GM21526 (cell line): ENCODE measurements around the gene BEAN1.
"Not testable (repeated sequence)": the region's sequence is repeated elsewhere in the genome, so short reads cannot be mapped to it uniquely, and the experiment has no call there.

ENCODE experiments used
- ATAC-seq: cut with Tn5 transposase; IDR thresholded peaks from one replicate; pipeline ENCODE4 v1.9.1; 2021; ENCODE audit warnings: moderate library complexity; ENCODE audit not compliant: unreplicated experiment, low FRiP score

The BEAN1 gene

DNA sequence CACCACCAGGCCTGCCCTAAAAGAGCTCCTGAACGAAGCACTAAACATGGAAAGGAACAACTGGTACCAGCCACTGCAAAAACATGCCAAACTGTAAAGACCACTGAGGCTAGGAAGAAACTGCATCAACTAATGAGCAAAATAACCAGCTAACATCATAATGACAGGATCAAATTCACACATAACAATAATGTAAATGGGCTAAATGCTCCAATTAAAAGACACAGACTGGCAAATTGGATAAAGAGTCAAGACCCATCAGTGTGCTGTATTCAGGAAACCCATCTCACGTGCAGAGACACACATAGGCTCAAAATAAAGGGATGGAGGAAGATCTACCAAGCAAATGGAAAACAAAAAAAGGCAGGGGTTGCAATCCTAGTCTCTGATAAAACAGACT is 70.8 kb downstream of the BEAN1 start:
- ATAC-seq: not testable (repeated sequence)

GRCh38 chr16:66501563-66501962 is 74.5 kb downstream of the BEAN1 start:
- not testable (repeated sequence) for ATAC-seq

DNA sequence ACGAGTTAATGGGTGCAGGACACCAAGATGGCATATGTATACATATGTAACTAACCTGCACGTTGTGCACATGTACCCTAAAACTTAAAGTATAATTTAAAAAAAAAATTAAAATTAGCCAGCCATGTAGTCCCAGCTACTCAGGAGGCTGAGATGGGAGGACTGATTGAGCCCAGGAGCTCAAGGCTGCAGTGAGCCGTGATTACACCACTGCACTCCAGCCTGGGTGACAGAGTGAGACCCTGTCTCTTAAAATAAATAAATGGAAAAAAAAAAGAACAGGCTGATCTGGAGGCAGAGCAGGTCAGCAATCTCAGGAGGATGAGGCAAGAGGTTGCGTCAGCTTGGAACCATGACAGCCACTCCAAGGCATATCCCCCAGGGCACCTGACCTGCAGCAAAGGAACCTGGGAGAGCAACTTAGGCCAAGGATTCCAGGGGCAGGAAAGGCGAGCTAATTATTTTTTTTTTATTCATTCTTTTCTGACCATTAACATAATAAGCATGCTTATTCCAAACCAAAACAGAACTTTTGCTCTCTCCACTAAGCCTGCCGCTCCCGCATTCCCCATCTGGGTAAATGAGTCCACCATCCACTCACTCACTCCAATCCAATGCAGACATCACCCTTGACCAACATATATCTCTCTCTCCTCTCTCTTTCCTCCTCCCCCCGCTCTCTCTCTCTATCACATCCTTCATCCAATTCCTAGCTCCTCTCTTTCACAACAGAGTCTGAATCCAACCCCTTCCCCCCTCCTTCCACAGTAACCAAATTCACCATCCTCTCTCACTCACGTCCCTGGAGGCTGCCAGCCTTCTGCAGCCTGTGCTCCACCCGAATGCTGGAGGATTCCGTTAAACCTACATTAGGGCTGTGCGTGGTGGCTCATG is 75.2 kb downstream of the BEAN1 start:
- no peak for ATAC-seq

GRCh38 chr16:66503030-66503429 is 75.9 kb downstream of the BEAN1 start:
- no peak for ATAC-seq

DNA sequence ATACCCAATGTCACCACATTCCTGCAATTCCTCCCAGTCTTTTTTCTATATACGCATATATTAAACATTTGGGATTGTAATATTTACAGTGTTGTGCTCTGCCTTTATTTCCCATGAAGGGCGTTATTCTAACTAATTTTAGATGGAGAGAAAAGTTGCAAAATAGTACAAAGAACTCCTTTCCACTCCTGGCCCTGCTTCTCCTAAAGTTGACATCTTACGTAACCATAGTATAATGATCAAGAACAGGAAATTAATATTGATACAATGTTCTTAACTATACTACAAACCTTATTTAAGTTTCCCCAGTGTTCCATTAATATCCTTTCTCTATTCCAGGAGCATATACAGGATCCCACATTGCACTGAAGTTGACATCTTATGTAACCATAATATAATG is 76.5 kb downstream of the BEAN1 start:
- ATAC-seq: no peak

- no peak for ATAC-seq
Measured at GRCh38 chr16:66507731-66508239, 80.7 kb downstream of the BEAN1 start.

DNA sequence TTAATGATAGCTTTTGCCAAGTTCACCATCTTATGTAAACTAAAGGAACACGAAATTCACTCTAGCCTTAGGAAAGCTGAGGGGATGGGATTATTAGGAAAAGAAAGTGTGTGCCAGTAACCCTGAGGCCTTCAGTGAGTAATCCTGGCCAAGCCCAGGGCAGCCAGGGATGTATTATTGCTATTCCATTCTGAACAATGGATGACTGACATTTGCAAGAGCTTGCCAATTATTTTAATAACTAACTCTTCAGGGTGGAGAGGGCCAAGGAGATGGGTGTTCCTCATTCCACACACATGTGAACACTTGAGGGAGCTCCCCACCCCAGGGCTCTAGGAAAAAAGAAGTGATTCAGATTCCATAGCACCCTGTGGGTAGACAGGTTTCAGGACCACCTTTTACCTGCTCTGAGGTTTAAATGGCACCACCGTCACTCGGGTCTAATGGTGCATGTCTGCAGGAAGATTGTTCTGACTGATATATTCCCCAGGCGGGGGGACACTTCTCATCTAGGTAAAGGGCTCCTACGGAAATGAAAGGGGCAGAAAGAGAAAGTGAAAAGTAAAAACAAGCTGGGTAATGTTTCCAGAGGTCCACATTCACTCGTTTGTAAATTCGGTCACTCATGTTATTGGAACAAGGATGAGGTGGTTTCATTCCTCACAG is 81.3 kb downstream of the BEAN1 start:
- no peak for ATAC-seq

- no peak for ATAC-seq
Measured at GRCh38 chr16:66508914-66509496, 81.9 kb downstream of the BEAN1 start.

DNA sequence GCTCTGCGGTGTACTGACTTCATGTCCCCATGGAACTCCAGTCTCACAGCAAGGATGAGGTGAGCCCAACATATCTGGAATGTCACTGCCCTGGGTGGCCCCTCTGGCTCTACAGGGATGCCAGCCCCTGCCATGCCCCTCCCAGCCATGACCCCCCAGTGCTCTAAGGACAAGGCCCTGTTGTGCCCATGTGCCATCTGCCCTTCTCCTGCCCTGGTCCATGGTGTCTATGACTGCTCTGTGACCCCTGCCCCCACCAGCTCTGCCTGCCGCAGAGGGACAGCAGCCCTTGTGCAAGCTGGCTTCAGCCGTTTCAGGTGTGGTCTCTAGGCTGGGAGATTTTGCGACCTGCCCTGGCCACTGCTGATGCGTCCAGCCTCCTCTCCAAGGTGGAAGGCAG is 82.5 kb downstream of the BEAN1 start:
- no peak for ATAC-seq

- ATAC-seq: no peak
Measured at GRCh38 chr16:66510298-66510697, 83.2 kb downstream of the BEAN1 start.

DNA sequence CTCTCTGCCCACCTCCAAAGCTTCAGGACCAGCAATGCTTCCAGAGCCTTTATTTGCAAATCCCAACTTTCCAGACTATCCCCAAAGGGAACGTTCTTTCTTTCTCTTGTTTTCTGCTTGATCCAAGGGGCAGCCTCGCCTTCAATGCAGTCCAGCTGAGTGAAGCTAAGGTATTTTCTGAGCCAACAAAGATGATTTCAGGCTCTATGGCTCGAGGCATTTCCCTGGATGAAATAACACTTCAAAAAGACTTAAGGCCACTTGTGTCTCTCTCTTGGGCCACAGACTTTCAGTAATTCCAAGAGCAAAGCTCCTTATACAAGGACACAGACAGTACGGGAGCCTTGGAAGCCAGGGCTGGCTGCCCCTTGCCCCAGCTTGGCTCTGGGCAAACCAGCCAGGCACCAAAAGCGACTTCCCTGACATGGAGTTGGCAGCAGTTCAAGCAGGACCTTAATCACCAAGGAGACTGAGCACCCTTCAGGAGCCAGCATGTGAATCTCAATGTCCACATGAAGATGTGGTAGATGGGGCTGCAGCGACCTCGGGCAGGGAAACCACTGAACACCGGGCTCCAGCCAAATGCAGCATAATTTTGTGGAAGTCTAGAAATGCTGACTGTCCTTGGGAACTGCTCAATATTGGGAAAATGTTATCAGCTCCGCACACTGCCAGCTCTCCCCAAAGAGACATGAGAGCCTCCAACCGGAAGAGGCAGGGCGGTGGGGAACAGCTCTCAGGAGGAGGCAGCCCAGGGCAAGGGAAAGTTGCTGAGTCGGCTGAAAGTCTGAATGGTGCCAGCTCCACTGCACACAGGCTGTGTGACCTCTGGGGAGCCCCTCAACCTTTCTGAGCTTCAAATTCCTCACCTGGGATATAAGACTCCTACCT is 83.9 kb downstream of the BEAN1 start:
- no peak for ATAC-seq

DNA sequence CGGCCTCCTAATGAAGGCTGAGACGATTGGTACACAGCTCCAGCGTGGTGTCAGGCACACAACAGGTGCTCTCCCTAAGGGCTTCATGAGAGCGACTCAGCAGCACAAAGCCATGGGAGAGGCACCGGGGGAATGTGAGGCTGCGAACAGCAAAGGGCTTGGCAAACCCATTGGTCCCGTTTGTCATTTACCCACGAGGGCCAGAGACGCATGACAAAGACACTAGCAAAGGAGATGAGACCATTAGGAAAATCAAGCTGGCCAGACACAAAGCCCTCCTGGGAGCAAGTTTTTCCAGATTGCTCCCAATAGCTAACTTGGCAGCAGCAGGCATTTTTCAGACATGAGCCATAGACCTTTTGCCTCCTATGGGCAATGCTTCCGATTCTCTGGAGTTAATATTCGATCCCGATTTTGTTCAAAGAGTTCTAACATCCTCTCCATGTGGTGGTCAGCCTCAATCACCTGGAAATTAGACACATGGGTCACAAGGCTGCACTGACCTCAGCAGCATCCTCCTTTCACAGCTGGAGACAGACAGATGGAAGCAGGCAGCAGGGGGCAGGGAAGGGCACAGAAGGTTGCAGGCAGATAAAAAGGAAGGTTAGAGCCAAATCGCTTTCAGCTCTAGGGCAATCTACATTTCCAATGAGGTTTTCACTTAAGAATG is 84.6 kb downstream of the BEAN1 start:
- no peak for ATAC-seq

- ATAC-seq: no peak
Measured at GRCh38 chr16:66512272-66513110, 85.4 kb downstream of the BEAN1 start.

DNA sequence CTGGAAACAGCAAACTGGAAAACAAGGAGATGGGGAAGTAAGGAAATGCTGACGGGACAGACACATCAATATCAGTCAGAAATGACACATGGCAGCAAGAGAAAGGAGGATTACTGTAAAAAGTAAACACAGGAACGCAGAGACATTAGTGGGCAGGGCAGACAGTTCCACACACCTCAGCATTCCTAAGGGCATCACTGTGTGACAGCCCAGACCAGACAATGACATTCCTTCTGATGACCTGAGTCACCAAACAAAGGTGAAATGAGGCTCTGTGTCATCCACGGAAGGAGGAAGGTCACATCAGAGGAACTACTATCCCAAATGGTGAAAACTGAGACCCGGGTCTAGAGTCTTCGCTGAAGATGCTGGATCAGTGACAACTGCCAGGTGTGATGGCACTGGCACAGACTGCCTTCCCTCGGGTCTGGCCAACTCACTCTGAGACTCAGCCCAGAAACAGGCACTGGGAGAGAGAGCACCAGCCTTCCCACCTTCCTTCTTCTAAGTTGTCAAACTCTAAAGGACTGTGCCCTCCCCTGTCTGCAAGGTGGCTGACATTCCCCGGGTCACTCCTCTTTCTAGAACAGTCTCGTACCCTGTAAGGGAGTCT is 86.1 kb downstream of the BEAN1 start:
- no peak for ATAC-seq

DNA sequence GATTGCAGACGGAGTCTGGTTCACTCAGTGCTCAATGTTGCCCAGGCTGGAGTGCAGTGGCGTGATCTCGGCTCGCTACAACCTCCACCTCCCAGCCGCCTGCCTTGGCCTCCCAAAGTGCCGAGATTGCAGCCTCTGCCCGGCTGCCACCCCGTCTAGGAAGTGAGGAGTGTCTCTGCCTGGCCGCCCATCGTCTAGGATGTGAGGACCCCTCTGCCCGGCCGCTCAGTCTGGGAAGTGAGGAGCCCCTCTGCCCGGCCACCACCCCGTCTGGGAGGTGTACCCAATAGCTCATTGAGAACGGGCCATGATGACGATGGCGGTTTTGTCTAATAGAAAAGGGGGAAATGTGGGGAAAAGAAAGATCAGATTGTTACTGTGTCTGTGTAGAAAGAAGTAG is 87.3 kb downstream of the BEAN1 start:
- ATAC-seq: not testable (repeated sequence)

DNA sequence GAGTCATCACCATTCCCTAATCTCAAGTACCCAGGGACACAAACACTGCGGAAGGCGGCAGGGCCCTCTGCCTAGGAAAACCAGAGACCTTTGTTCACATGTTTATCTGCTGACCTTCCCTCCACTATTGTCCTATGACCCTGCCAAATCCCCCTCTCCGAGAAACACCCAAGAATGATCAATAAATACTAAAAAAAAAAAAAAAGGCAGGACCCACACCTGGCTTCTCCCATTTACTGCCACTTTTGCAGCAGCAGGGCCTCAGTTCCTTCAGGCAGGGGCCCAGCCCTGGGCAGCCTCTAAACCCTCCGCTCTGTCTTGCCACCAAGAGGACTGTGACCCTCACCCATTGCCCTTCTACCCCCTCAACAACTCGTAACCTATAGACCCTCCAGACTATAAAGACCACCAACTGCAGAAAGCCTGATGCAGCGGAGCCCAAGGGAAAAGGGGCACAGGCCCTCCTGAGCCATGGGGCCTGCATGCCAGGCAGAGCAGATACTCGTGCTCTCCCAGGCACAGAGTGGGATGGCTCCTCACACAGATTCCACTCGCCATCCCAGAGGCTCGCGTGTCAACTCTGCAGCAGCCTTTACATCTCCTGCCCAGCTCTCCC is 88.0 kb downstream of the BEAN1 start:
- ATAC-seq: not testable (repeated sequence)

DNA sequence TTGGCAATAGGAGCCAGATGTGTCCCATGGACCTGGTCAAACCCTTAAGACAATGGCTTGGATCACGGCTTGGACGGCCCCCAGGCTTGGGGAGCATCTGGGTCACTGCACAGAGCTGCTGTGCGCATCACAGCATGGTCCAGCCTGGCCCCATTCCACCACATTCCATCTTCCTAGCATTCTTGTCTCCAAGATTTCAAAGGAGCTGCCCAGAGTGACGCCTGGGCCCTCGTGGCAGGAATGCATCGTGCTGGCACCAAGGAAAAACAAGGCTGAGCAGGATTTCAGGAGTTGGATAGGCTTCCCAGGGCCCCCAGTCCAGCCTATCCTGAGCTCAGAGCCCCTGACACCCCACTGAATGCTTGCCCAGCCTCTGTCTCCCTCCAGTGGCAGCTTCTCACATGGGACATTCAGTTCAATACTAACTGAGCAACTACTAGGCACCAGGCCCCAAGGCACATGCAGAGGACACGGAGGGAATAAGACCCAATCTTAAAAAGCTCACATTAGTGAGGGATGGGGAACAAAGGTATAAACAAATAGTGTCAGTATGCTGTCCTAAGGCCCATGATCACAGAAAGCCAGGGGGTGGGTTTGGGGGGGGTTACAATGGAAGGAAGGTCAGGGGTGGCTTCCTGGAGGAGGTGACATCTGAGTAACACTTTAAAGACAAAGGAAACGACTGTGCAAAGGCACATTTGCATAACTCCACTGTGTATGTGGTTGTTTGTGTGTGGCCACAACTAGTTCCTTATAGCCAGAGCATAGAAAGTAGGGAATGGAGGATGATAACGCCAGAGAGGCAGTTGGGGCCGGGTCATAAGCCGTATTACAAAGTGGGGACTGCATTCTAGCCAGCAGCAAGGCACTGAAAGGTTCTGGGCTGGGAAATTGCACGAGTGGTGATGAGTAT is 88.8 kb downstream of the BEAN1 start:
- ATAC-seq: no peak
